Measurements from ENCODE around the gene TMEM25.

The TMEM25 gene

DNA sequence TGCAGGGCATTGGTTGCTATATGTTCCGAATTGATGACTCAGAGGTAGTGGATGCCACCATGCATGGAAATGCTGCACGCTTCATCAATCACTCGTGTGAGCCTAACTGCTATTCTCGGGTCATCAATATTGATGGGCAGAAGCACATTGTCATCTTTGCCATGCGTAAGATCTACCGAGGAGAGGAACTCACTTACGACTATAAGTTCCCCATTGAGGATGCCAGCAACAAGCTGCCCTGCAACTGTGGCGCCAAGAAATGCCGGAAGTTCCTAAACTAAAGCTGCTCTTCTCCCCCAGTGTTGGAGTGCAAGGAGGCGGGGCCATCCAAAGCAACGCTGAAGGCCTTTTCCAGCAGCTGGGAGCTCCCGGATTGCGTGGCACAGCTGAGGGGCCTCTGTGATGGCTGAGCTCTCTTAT is 9.1 kb upstream of the TMEM25 start:
- Histone ChIP-seq H3K36me3 (ENCODE audit: control insufficient read depth, low read depth, low read length) (peaks cover 71% of the 10 kb centered on the region), H3K4me3 (ENCODE audit: low read length) (no peak overlapping the region), H3K27ac (ENCODE audit: low read length) (no peak overlapping the region), H3K4me1 (ENCODE audit: control insufficient read depth, low read depth, low read length) (no peaks in the 10 kb centered on the region), H3K9ac (ENCODE audit: low read length) (no peak overlapping the region), H3K9me3 (ENCODE audit: control insufficient read depth, low read depth, low read length) (no peaks in the 10 kb centered on the region), H3K27me3 (ENCODE audit: control insufficient read depth, insufficient read depth, low read length) (no peaks in the 10 kb centered on the region)

DNA sequence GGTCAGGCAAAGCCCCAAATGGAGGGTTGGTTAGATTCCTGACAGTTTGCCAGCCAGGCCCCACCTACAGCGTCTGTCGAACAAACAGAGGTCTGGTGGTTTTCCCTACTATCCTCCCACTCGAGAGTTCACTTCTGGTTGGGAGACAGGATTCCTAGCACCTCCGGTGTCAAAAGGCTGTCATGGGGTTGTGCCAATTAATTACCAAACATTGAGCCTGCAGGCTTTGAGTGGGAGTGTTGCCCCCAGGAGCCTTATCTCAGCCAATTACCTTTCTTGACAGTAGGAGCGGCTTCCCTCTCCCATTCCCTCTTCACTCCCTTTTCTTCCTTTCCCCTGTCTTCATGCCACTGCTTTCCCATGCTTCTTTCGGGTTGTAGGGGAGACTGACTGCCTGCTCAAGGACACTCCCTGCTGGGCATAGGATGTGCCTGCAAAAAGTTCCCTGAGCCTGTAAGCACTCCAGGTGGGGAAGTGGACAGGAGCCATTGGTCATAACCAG is 8.4 kb upstream of the TMEM25 start:
- H3K4me3 ChIP-seq (ENCODE audit: low read length), result no peak overlapping the region
- no peaks in the 10 kb centered on the region for H3K27me3 ChIP-seq (ENCODE audit: control insufficient read depth, insufficient read depth, low read length)
- H3K27ac ChIP-seq (ENCODE audit: low read length), result no peak overlapping the region
- H3K9ac ChIP-seq (ENCODE audit: low read length), result no peak overlapping the region
- no peaks in the 10 kb centered on the region for H3K9me3 ChIP-seq (ENCODE audit: control insufficient read depth, low read depth, low read length)
- peaks cover 65% of the 10 kb centered on the region for H3K36me3 ChIP-seq (ENCODE audit: control insufficient read depth, low read depth, low read length)
- H3K4me1 ChIP-seq (ENCODE audit: control insufficient read depth, low read depth, low read length), result peaks cover 3% of the 10 kb centered on the region

- Histone ChIP-seq H3K36me3 (ENCODE audit: control insufficient read depth, low read depth, low read length) (peaks cover 56% of the 10 kb centered on the region), H3K9me3 (ENCODE audit: control insufficient read depth, low read depth, low read length) (no peaks in the 10 kb centered on the region), H3K27me3 (ENCODE audit: control insufficient read depth, insufficient read depth, low read length) (peaks cover 4% of the 10 kb centered on the region), H3K4me3 (ENCODE audit: low read length) (no peak overlapping the region), H3K27ac (ENCODE audit: low read length) (no peak overlapping the region), H3K9ac (ENCODE audit: low read length) (no peak overlapping the region), H3K4me1 (ENCODE audit: control insufficient read depth, low read depth, low read length) (peaks cover 8% of the 10 kb centered on the region)
Observed at GRCh38 chr11:118524356-118524755, 6.6 kb upstream of the TMEM25 start.

DNA sequence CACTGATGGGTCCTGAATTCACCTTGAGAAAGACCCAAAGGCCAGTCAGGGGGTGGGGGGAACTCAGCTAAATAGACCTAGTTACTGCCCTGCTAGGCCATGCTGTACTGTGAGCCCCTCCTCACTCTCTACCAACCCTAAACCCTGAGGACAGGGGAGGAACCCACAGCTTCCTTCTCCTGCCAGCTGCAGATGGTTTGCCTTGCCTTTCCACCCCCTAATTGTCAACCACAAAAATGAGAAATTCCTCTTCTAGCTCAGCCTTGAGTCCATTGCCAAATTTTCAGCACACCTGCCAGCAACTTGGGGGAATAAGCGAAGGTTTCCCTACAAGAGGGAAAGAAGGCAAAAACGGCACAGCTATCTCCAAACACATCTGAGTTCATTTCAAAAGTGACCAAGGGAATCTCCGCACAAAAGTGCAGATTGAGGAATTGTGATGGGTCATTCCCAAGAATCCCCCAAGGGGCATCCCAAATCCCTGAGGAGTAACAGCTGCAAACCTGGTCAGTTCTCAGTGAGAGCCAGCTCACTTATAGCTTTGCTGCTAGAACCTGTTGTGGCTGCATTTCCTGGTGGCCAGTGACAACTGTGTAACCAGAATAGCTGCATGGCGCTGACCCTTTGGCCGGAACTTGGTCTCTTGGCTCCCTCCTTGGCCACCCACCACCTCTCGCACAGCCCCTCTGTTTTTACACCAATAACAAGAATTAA is 6.1 kb upstream of the TMEM25 start:
- Histone ChIP-seq H3K4me3 (ENCODE audit: low read length) (no peak overlapping the region), H3K4me1 (ENCODE audit: control insufficient read depth, low read depth, low read length) (peaks cover 13% of the 10 kb centered on the region), H3K9me3 (ENCODE audit: control insufficient read depth, low read depth, low read length) (no peaks in the 10 kb centered on the region), H3K27me3 (ENCODE audit: control insufficient read depth, insufficient read depth, low read length) (peaks cover 9% of the 10 kb centered on the region), H3K36me3 (ENCODE audit: control insufficient read depth, low read depth, low read length) (peaks cover 50% of the 10 kb centered on the region), H3K27ac (ENCODE audit: low read length) (no peak overlapping the region), H3K9ac (ENCODE audit: low read length) (no peak overlapping the region)

GRCh38 chr11:118526688-118527087 is 4.3 kb upstream of the TMEM25 start:
- H3K4me3 ChIP-seq (ENCODE audit: low read length), result no peak overlapping the region
- H3K4me1 ChIP-seq (ENCODE audit: control insufficient read depth, low read depth, low read length), result peaks cover 17% of the 10 kb centered on the region
- H3K36me3 ChIP-seq (ENCODE audit: control insufficient read depth, low read depth, low read length), result peaks cover 33% of the 10 kb centered on the region
- H3K9me3 ChIP-seq (ENCODE audit: control insufficient read depth, low read depth, low read length), result no peaks in the 10 kb centered on the region
- no peak overlapping the region for H3K9ac ChIP-seq (ENCODE audit: low read length)
- peaks cover 13% of the 10 kb centered on the region for H3K27me3 ChIP-seq (ENCODE audit: control insufficient read depth, insufficient read depth, low read length)
- H3K27ac ChIP-seq (ENCODE audit: low read length), result no peak overlapping the region

- Histone ChIP-seq H3K4me3 (ENCODE audit: low read length) (no peak within 1 kb of the TSS), H3K9ac (ENCODE audit: low read length) (no peak within 1 kb of the TSS), H3K36me3 (ENCODE audit: control insufficient read depth, low read depth, low read length) (peaks cover 28% of the 10 kb centered on the region), H3K9me3 (ENCODE audit: control insufficient read depth, low read depth, low read length) (no peaks in the 10 kb centered on the region), H3K4me1 (ENCODE audit: control insufficient read depth, low read depth, low read length) (peaks cover 17% of the 10 kb centered on the region), H3K27ac (ENCODE audit: low read length) (no peak within 1 kb of the TSS), H3K27me3 (ENCODE audit: control insufficient read depth, insufficient read depth, low read length) (peaks cover 13% of the 10 kb centered on the region)
Observed at GRCh38 chr11:118527109-118527508, 3.9 kb upstream of the TMEM25 start, which contains the start of gene TTC36. TSS of gene TTC36 (plus strand) at chr11:118527474. CDS start at chr11:118527495, 21 bp downstream.

- Histone ChIP-seq H3K9ac (ENCODE audit: low read length) (no peak overlapping the region), H3K27ac (ENCODE audit: low read length) (no peak overlapping the region), H3K27me3 (ENCODE audit: control insufficient read depth, insufficient read depth, low read length) (peaks cover 13% of the 10 kb centered on the region), H3K4me1 (ENCODE audit: control insufficient read depth, low read depth, low read length) (peaks cover 17% of the 10 kb centered on the region), H3K36me3 (ENCODE audit: control insufficient read depth, low read depth, low read length) (peaks cover 15% of the 10 kb centered on the region), H3K9me3 (ENCODE audit: control insufficient read depth, low read depth, low read length) (no peaks in the 10 kb centered on the region), H3K4me3 (ENCODE audit: low read length) (no peak overlapping the region)
Observed at GRCh38 chr11:118528511-118528910, 2.5 kb upstream of the TMEM25 start.

DNA sequence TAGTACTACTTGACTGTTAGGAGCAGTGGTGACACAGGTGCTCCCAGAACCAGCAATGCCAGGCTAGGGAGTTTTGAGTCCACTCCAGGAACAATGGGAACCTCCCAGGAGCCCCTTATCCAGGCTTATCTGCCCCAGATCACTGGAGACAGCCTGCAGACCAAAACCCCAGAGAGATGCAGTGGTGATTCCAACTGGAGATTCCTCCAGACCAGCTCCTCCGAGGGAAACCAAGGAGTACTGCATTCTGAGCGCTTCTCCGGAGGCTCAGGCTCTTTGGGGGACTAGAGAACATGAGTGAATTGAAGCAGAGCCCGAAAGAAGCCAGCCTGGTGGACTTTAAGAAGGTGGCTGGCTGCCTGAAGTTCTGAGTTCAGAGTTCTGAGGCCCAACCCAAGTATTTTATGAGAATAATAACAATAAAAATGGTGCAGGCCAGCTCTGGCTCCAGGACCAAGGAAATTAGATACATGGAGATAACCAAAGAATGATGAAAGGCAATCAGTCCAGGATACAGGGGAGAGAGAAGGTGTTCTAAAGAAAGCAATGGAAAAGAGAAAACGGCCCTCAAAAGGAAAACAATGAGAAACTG is 1.3 kb upstream of the TMEM25 start:
- Histone ChIP-seq H3K36me3 (ENCODE audit: control insufficient read depth, low read depth, low read length) (peaks cover 7% of the 10 kb centered on the region), H3K27me3 (ENCODE audit: control insufficient read depth, insufficient read depth, low read length) (peaks cover 13% of the 10 kb centered on the region), H3K4me3 (ENCODE audit: low read length) (peak overlapping the region; percentile 88), H3K4me1 (ENCODE audit: control insufficient read depth, low read depth, low read length) (peaks cover 17% of the 10 kb centered on the region), H3K9ac (ENCODE audit: low read length) (peak overlapping the region; percentile 57), H3K9me3 (ENCODE audit: control insufficient read depth, low read depth, low read length) (no peaks in the 10 kb centered on the region), H3K27ac (ENCODE audit: low read length) (no peak overlapping the region)

GRCh38 chr11:118530180-118530682 is 761 bp upstream of the TMEM25 start:
- Histone ChIP-seq H3K9ac (ENCODE audit: low read length) (peak overlapping the region; percentile 57), H3K27ac (ENCODE audit: low read length) (no peak overlapping the region), H3K27me3 (ENCODE audit: control insufficient read depth, insufficient read depth, low read length) (peaks cover 13% of the 10 kb centered on the region), H3K4me1 (ENCODE audit: control insufficient read depth, low read depth, low read length) (peaks cover 17% of the 10 kb centered on the region), H3K4me3 (ENCODE audit: low read length) (peak overlapping the region; percentile 88), H3K36me3 (ENCODE audit: control insufficient read depth, low read depth, low read length) (peaks cover 1% of the 10 kb centered on the region), H3K9me3 (ENCODE audit: control insufficient read depth, low read depth, low read length) (no peaks in the 10 kb centered on the region)

DNA sequence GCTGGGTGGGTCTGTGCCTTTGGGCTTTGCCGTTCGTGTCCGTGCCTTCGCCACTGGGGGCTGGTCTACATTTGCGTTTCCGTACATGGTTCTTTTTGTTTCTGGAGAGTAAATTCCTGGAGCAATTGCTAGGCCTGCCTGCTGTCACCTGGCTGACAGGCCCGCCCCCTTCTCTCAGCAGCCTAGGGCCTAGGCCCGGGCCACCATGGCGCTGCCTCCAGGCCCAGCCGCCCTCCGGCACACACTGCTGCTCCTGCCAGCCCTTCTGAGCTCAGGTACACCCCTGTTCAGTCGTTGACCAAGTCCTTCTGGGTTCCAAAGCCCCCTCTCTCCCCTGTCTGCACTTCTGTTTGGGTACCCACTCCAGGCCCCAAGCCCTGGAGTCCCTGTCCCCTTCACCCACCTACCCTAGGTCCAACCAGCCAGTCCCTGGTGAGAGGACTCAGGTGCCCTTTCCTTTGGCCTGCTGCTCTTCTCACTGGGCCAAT is 649 bp downstream of the TMEM25 start:
- Histone ChIP-seq H3K36me3 (ENCODE audit: control insufficient read depth, low read depth, low read length) (no peaks in the 10 kb centered on the region), H3K27me3 (ENCODE audit: control insufficient read depth, insufficient read depth, low read length) (peaks cover 13% of the 10 kb centered on the region), H3K27ac (ENCODE audit: low read length) (no peak overlapping the region), H3K9ac (ENCODE audit: low read length) (peak overlapping the region; percentile 44), H3K4me3 (ENCODE audit: low read length) (peak overlapping the region; percentile 88), H3K9me3 (ENCODE audit: control insufficient read depth, low read depth, low read length) (no peaks in the 10 kb centered on the region), H3K4me1 (ENCODE audit: control insufficient read depth, low read depth, low read length) (peaks cover 17% of the 10 kb centered on the region)

- Histone ChIP-seq H3K27me3 (ENCODE audit: control insufficient read depth, insufficient read depth, low read length) (peaks cover 13% of the 10 kb centered on the region), H3K36me3 (ENCODE audit: control insufficient read depth, low read depth, low read length) (no peaks in the 10 kb centered on the region), H3K9ac (ENCODE audit: low read length) (no peak overlapping the region), H3K9me3 (ENCODE audit: control insufficient read depth, low read depth, low read length) (no peaks in the 10 kb centered on the region), H3K27ac (ENCODE audit: low read length) (no peak overlapping the region), H3K4me1 (ENCODE audit: control insufficient read depth, low read depth, low read length) (peaks cover 15% of the 10 kb centered on the region), H3K4me3 (ENCODE audit: low read length) (peak overlapping the region; percentile 88)
Observed at GRCh38 chr11:118532091-118532490, 1.1 kb downstream of the TMEM25 start.
